Measurements from ENCODE around the gene CEP290.

DNA sequence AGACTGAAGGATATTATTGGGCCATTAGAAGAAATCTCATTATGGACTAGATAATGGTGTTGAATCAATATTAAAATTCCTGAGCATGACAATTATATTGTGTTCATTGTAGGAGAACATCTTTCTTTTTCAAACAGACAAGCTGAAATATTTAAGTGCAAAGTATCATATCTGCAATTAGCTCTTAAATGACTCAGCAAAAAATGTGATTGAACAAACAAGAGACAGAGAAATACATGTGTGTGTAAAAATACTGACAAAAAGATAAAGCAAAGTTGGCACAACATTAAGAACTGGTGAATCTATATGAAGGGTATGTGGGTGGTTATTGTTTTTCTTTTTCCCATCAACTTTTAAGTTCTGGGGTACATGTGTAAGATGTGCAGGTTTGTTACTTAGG, 9.5 kb downstream of the CEP290 start:
- no peak for TF ChIP-seq MYNN (tag by site-specific recombination; IDR thresholded peaks at IDR 0.05; ENCODE audit: borderline replicate concordance)
- TF ChIP-seq ZBTB20 (tag by site-specific recombination; IDR thresholded peaks at IDR 0.05): no peak
- TF ChIP-seq, protein P1, sequence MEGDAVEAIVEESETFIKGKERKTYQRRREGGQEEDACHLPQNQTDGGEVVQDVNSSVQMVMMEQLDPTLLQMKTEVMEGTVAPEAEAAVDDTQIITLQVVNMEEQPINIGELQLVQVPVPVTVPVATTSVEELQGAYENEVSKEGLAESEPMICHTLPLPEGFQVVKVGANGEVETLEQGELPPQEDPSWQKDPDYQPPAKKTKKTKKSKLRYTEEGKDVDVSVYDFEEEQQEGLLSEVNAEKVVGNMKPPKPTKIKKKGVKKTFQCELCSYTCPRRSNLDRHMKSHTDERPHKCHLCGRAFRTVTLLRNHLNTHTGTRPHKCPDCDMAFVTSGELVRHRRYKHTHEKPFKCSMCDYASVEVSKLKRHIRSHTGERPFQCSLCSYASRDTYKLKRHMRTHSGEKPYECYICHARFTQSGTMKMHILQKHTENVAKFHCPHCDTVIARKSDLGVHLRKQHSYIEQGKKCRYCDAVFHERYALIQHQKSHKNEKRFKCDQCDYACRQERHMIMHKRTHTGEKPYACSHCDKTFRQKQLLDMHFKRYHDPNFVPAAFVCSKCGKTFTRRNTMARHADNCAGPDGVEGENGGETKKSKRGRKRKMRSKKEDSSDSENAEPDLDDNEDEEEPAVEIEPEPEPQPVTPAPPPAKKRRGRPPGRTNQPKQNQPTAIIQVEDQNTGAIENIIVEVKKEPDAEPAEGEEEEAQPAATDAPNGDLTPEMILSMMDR (tag by site-specific recombination; IDR thresholded peaks at IDR 0.05): no peak
- no peak for TF ChIP-seq ZNF530 (tag by site-specific recombination; IDR thresholded peaks at IDR 0.05; ENCODE audit: low read depth)
- TF ChIP-seq YY1 (tag by site-specific recombination; IDR thresholded peaks at IDR 0.05): no peak
- TF ChIP-seq ZNF561 (tag by site-specific recombination; IDR thresholded peaks at IDR 0.05; ENCODE audit: borderline replicate concordance): no peak
- TF ChIP-seq ZNF670 (tag by site-specific recombination; IDR thresholded peaks at IDR 0.05; ENCODE audit: low read depth): no peak
- TF ChIP-seq TCF7L2 (IDR thresholded peaks at IDR 0.05; ENCODE audit: borderline replicate concordance, low read depth, low read length): no peak
- TF ChIP-seq GLI4 (tag by site-specific recombination; IDR thresholded peaks at IDR 0.05): no peak
- TF ChIP-seq ZNF785 (tag by site-specific recombination; IDR thresholded peaks at IDR 0.05): no peak
- no peak for TF ChIP-seq KLF9 (tag by site-specific recombination; IDR thresholded peaks at IDR 0.05; ENCODE audit: low read depth)
- TF ChIP-seq, protein P2, sequence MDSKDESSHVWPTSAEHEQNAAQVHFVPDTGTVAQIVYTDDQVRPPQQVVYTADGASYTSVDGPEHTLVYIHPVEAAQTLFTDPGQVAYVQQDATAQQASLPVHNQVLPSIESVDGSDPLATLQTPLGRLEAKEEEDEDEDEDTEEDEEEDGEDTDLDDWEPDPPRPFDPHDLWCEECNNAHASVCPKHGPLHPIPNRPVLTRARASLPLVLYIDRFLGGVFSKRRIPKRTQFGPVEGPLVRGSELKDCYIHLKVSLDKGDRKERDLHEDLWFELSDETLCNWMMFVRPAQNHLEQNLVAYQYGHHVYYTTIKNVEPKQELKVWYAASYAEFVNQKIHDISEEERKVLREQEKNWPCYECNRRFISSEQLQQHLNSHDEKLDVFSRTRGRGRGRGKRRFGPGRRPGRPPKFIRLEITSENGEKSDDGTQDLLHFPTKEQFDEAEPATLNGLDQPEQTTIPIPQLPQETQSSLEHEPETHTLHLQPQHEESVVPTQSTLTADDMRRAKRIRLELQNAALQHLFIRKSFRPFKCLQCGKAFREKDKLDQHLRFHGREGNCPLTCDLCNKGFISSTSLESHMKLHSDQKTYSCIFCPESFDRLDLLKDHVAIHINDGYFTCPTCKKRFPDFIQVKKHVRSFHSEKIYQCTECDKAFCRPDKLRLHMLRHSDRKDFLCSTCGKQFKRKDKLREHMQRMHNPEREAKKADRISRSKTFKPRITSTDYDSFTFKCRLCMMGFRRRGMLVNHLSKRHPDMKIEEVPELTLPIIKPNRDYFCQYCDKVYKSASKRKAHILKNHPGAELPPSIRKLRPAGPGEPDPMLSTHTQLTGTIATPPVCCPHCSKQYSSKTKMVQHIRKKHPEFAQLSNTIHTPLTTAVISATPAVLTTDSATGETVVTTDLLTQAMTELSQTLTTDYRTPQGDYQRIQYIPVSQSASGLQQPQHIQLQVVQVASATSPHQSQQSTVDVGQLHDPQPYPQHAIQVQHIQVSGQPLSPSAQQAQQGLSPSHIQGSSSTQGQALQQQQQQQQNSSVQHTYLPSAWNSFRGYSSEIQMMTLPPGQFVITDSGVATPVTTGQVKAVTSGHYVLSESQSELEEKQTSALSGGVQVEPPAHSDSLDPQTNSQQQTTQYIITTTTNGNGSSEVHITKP (tag by site-specific recombination; IDR thresholded peaks at IDR 0.05): no peak
- TF ChIP-seq REPIN1 (tag by site-specific recombination; IDR thresholded peaks at IDR 0.05; ENCODE audit: low read depth): no peak
- TF ChIP-seq, protein P3, sequence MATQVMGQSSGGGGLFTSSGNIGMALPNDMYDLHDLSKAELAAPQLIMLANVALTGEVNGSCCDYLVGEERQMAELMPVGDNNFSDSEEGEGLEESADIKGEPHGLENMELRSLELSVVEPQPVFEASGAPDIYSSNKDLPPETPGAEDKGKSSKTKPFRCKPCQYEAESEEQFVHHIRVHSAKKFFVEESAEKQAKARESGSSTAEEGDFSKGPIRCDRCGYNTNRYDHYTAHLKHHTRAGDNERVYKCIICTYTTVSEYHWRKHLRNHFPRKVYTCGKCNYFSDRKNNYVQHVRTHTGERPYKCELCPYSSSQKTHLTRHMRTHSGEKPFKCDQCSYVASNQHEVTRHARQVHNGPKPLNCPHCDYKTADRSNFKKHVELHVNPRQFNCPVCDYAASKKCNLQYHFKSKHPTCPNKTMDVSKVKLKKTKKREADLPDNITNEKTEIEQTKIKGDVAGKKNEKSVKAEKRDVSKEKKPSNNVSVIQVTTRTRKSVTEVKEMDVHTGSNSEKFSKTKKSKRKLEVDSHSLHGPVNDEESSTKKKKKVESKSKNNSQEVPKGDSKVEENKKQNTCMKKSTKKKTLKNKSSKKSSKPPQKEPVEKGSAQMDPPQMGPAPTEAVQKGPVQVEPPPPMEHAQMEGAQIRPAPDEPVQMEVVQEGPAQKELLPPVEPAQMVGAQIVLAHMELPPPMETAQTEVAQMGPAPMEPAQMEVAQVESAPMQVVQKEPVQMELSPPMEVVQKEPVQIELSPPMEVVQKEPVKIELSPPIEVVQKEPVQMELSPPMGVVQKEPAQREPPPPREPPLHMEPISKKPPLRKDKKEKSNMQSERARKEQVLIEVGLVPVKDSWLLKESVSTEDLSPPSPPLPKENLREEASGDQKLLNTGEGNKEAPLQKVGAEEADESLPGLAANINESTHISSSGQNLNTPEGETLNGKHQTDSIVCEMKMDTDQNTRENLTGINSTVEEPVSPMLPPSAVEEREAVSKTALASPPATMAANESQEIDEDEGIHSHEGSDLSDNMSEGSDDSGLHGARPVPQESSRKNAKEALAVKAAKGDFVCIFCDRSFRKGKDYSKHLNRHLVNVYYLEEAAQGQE (tag by site-specific recombination; IDR thresholded peaks at IDR 0.05): no peak

All from HEK293 (cell line).